HG03439 (cell line): ENCODE data around the gene PRKCD.

Source experiments
- ATAC-seq: cut with Tn5 transposase; IDR thresholded peaks from one replicate; pipeline ENCODE4 v1.9.1; 2021; ENCODE audit warnings: mild to moderate bottlenecking, moderate library complexity; ENCODE audit not compliant: unreplicated experiment

PRKCD gene

DNA sequence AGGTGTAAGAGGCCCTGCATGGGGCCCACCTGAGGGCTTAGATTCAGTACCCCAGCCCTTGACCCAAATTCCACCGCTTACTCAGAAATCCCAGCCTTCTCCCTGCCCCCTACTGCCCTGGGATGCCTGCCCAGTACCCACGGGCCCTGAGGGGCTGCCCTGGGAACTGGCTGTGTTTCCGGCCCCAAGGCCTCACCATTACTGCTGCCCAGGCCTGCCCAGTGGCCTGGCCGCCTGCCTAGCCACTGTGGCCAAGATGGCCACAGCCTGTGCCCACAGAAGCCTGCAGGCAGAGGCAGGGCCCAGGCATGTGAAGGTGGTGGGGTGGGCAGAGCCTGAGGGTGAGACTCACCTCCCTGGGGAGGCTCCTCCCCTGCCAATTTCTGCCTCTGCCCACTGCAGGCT lies 6.1 kb upstream of the PRKCD start:
- ATAC-seq, result no peak

DNA sequence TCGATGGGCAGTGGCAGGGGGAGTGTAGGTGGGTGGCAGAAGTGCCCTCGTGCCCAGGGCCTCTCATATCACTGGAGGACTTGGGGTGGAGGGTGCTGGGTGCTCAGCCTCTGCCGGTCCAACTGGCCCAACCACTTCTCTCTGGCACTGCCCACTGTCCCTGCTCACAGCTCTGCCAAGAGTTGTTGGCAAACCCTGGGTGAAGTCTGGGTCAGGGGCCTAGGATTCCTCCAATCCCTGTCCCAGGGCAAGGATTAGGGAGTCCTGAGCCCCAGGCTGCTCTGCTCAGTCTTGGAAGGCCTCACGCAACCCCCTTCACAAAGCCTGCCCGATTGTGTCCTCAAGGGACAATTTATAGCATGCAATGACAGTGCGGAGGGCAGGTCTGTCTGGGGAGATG lies 5.2 kb upstream of the PRKCD start:
- no peak for ATAC-seq

DNA sequence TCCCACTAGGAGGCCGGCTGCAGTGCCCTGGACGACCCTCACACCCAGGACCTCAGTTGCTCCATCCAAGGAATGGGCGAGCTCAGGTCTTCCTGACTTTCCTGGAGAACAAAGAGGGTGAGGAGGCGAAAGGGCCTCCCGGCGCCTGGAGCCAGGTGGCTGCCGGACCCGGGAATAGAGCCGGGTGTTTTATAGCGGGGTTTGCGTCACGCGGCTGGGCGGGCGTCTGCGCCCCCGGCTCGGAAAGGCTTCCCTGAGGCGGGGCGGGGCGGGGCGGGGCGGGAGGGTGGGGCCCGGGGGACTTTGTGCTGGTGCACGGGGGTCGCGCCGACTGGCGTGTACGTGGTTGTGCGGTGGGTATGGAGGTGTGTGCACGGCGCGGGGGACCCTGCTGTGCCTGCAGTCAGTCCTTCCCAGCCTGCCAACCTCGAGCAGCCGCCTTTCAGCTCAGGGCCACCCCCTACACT lies 4.6 kb upstream of the PRKCD start:
- ATAC-seq, result no peak

DNA sequence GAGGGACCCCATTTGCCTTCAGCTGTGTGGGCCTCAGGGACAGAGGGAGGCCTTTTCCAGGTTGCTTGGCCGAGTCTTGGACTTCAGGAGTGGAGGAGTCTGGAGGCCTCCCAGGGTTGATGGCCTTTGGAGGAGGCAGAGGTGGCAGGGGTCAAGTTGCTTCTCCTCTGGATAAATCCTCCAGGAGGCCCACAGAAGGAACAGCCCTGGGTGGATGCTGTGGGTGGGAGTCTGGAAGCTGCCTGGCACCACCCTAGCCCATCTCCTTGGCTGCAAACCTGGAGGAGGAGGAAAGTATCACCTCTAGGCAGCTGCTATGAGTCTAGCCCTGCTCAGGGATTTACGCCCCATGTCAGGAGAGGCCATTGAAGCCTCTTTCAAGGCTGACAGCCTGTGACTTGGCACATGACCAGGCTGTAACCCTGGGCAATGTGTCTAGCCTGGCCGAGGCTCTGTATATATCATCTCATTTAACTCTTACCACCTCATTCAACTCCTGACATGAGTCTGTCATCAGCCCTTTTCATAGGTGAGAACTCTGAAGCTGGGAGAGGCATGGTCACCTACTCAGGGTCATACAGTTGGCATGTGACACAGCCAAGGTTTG lies 2.9 kb upstream of the PRKCD start:
- ATAC-seq, result no peak

DNA sequence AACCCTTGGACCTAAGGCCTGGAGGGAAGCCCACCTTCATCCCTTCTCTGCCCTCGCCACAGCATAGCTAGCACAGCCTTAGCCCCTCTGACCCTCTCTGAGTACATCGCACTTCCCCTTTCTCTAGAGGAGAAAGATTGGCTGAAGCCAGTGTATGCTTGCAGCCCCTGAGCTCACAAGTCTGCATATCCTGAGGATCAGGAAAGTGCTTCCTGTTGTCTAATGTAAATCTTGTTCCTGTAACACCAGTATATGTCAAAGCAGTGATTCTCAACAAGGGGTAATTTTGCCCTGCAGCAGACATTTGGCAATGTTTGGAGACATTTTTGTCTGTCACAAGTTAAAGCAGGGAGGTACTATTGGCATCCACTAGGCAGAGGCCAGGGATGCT lies 2.2 kb upstream of the PRKCD start:
- ATAC-seq, result no peak

DNA sequence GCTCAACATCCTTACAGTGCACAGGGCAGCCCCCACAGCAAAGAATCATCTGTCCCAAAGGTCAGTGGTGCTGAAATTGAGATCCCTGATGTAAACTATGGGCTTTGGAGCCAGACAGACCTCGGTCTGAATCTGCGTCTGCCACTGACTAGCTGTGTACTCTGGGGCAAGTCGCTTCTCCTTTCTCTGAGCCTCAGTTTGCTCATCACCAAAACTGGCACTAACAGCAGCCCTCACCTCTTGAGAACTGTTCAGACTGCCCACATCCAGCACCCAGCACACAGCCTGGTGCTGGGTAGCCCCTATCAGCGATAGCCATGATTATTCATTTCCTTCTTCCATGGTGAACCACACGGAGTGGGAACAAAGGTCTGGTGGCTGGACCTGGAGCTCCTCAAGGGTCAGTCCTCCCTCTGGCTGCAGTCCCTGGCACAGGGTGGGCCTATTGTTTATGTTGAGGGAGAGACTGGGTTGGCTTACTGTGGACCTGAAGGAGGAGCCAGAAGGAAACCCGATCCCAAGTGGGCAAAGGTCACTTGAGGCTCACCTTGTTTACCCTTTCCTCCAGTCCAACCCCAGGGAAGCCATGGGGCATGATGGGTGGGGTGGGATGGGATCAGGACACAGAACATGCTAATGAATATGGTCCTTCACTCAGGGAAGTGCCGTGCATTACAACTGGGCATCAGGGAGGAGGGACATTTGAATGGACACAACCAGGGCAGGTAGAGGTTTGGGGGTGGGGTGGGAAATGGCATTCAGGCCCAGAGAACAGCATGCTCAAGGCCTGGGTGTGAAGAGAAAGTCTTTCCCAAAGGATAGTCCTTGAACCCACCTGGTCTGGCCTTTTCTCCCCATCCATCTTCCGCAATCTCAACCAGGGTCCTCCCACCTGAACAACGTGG lies 1.6 kb upstream of the PRKCD start:
- ATAC-seq, result no peak

DNA sequence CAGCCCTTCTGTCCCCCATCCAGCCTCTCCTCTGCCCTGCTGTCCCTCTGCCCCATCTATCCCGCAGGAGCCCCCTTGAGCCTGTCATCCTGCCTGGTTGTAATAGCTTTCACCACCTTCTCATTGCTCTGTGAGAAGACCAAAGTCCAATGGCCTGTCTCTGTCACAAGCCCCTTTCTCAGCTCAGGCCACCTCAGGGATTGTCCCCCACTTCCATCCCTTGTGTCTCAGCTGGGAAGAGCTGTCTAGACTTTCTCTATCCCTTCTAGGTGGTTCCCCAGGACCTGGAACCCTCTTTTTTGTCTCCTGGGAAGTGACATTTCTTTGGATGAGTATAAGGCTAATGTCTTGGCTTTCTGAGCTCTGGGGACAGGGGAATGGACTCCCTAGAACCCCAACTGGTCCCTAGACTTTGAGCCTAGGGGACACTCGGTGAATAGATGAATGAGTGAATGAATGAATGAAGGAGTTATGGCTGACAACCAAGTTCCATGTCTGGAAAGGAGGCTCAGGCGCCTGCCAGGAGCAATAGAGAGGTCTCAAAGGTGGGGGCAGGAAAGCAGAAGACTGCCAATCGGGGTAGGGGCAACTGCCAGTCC lies 849 bp upstream of the PRKCD start:
- ATAC-seq, result no peak

DNA sequence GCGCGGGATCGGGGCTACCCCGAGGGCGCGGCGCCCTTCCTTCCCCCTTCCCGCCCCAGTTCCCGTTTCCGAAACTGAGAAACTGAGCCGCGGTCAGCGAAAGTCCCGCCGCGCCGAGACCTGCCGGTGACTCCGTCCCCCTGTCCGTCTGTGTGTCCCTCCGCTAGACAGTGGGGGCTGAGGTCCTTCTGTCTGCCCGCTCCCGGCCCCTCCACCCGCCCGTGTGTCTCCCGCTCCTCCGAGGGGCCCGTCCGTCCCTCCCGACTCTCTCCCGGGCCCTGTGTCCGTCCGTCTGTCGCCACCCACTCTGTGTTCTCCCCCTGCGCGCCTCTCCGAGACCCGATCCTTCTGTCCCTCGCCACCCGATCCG lies 426 bp downstream of the PRKCD start:
- ATAC-seq, result peak; percentile 8

DNA sequence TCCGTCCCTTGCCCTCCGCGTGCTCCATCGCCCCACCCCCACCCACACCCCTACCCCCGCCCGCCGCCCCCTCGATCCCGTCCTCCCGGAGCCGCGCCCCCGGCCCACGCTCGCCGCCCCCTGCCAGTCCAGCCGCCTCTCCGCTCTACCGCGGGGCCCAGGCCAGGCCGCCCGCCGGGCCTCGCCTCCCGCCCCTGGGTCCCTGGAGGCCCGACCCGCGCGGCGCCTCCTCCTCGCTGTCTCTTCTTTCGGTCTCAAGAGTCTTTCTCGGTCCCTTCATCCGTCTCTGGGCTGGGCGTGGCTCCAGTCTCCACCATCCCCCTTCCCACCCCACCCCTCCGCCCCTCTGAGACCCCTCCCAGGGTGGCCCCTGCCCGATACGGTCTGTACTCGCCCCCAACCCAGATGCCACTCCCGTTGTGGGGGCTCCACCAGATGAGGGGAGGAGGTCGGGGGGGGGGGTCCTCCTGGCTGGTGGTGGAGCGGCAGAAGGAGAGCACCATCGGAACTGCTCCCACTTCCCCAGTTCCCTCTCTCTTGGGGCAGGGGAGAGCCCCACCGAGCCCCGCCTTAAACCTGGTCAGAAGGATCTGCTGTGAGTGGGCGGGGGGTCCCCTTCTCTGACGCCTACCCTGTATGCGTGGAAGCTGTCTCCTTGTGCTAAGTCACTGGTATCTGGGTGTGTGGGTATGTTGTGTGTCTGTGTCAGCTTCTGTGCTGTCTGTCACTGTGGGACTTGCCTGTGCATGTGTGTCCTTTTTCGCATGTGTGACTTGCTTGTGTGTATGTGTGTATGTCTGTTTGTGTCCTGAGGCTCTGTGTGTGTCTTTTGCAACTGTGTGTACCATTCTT lies 1.0 kb downstream of the PRKCD start:
- ATAC-seq, result no peak

DNA sequence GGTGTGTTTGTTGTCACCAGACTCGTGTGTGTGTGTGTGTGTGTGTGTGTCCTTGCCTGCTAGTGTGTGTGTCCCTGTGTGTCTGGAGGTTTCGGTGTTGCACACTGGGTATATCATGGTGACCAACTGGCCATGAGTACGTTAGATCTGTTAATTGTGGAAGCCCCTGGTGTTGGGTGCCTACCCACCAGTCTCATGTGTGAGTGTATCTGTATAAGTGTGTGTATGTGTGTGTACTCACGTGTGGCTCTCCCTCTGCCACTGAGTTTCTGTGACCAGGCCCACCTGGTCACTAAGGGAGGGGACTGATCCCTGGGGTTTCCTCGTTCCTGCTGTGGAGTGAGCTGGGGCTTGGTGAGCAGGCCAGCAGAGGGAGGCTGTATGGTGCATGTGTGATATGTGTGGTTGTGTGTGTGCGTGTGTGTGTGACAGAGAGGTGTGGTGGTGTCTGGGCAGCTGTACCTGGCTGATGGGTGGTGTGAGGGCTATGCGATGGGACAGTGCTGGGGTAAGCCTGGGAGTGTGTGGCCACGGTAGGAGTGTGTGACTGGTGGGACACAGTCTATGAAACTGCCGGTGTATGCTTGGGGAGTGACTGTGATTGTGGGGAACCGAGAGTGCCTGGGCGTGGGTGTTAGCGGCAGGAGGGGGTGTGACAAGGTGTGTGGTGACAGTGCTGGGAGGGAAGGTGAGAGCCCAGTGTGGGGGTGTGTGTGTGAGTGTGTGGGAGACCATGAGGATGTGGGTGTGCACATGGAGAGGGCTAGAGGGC lies 1.8 kb downstream of the PRKCD start:
- ATAC-seq, result no peak

DNA sequence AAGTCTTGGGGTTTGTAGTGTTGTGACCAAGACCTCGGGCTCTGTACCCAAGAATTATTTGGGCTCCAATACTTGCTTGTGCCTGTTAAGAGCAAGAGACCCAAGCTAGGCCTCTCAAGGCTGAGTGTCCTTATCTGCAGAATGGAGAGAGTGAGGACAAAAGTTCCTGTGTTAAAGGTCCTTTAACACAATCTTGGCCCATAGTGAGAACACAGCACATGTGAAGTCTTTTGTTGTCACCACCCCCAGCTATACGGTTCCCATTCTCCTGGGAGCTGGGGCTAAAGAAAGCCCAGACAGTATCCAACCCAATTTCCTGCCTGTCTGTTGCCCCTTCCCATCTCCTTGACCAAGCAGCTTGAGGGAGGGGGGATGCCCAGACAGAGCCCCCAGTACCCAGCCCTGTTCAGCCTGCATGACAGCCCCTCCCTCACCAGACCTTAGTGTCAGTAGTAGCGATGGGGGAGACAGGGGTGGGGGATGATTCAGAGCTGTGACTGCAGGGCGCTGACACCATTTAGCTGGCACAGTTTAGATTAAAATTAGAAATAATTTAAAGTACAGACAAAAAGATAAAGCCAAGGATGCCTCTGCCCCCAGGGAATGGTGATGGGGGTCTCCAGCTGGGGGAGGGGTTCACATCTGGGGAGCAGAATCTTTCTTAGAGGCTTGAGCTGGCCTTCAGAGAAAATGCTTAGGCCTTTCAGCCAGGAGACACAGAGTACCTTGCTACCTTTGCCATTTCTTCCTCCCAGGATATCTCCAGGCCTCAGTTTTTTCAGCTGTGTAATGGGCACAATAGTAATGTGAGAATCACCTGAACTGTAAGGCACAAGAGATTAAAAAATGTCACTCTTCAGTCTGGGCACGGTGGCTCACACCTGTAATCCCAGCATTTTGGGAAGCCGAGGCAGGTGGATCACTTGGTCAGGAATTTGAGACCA lies 2.7 kb downstream of the PRKCD start:
- no peak for ATAC-seq

DNA sequence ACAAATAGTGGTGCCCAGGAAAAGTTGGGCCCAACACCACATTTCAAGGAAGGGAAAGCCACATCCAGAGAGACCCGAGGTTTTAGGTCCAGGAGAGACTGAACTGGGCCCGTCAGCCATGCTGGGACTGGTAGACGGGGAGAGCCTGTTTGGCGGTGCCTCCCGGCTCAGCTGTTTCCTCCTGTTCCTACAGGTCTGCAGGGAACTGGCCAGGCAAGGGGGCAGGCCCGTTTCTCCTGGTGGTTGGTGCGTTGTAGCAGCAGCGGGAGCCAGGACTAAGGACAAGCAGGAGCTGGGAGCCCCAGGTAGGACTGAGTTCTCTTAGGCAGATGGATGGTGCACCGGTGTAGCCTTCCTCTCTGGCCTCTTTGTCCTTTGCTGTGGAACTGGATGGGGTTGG lies 3.9 kb downstream of the PRKCD start:
- ATAC-seq, result no peak

DNA sequence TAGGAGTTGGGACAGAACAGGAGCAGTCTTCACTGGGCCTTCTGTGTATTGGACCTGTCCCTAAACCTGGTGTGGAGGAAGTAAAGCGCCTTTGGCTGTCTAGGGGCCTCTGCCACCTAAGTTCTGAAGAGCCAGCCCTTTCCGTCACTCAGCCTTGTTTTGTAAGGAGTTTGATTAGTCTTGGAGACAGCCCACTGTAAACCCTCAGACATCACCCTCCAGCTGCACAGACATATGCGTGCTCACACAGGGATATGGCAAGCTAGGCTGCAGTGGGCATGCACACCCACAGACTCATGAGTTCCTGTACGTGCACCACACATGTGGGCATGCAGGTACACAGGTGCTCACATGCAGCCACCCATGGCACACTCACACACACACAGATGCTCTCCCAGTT lies 5.2 kb downstream of the PRKCD start:
- no peak for ATAC-seq

DNA sequence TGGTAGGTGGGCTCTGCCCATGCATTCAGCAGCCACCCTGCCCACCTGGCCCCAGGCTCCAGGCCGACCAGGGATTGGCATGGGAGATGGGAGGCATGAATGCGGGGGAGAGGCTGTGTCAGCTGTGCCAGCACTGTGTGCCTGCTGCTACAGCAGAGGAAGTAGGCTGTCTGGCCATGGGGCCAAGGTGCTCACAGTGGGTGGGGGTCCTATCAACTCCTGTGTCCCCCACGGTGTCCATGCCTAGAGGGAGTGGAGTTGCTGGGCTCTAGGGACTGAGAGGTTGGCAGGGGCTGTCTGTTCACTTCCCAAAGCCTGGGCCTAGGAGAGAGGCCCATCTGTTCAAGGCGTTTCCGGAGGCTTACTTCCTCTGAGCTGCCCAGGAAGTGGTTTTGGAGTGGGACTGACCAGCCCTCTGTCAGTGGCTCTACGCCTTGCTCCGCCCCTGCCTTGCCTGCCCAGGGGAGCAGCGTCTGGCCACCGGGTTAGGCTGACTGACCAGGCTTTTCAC lies 5.8 kb downstream of the PRKCD start:
- no peak for ATAC-seq

DNA sequence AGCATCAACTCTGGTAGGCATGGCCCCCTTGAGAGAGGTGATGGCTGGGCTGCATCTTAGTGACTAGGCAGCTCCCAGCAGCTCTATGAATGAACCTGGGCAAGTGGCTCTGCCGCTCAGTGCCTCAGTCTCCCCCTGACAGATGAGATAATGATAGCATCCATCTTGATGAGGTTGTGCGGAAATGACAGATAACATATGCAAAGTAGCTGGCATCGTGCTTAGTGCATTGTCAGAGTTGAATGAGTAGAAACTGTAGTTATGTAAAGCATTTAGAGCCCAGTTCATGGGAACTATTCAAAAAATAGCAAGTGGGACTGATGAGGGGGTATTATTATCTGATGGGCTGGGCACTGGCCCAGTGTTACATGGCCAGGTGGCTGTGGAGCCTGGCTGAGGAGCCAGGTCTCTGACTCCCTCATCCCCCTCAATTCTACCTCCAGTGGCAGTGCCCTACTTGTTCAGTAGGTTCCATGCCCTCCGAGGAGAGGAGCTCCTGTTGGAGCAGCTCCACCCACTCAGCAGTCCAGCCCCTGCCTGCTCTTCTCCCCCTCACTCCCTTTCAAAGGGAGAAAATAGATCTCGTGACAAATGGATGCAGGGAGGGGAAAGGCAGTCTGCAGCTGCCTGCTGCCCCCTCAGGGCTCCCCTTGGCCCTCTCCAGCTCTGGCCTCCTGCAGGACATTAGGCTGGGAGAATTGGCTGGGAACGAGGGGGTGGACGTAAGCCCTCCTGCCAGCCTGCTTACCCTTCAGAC lies 6.6 kb downstream of the PRKCD start:
- ATAC-seq, result no peak

DNA sequence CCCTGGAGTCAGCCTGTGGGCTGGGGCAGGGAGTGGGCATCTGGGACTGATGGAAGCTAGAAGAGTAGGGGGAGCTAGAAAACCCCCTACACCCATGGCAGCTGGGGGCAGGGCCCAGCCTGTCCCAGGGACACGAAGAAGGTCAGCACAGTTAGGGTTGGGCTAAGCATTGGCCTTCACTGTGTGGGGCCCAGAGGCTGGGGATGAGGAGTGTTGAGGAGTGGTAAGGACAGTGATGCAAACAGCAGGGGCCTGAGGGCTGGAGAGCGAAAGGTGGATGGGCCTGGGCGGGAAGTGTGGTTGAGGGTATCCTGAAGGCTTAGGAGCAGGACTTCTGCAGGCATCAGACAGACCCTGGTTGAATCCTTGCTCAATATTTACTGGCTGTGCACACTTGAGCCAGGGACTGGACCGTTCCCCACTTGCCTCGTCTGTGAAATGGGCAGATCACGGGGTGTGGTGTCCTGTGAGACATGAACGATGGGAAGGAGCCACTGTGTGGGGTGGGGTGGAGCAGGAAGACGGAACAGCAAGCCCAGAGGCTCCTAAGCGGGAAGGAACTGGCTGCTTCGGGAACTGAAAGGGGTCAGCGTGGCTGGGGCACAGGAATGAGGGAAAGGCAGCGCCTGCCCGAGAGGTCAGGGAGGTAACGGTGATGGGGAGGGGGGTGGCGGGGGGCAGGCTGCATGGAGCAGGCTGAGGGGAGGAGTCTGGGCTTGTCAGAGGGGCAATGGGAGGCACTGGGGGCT lies 7.3 kb downstream of the PRKCD start:
- ATAC-seq, result no peak

DNA sequence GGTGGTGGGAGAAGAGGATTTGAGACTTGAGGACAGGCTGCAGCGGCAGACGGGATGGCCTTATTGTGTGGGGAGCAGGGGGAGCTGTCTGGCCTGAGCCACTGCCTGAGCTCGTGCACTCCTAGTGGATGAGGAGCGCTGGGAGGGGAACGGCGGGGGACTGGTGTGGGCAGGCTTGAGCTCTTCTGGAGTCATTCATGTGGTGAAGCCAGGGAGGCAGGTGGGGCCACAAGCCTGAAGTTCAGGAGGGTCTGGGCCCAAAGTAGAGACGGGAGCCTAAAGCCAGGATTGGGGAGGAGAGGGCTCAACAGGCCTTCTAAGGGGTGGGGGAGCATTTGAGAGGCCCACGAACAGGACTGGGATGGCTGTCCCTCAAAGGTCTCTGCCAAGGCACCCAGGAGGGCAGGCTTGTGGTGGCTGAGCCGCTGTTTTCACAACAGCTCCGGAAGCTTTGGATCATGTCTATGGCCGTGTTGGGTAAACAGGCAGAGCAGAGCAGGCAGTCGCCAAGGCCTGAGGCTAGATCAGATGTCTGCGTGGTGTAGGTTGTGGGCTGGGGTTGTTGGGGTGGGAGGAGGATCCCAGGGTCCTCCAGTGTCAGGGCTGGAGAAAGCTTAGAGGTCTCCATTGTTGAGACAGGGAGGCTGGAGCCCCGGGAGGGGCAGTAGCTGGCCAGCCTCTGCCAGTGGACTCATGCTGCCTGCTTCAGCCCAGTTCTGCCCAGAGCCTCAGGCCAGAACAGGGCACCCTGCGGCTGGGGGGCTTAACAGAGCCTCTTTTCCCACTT lies 8.2 kb downstream of the PRKCD start:
- no peak for ATAC-seq
